HK-2 (cell line): ENCODE data around the gene AIRE.
"Not testable (repeated sequence)": the region's sequence is repeated elsewhere in the genome, so short reads cannot be mapped to it uniquely, and the experiment has no call there.

Experiments
- DNase-seq: peaks from one replicate; pipeline ENCODE4 v3.0.0-alpha.2; 2018; ENCODE audit not compliant: unreplicated experiment

Gene AIRE

GRCh38 chr21:44267655-44268142 lies 18.0 kb upstream of the AIRE start:
- no peak for DNase-seq

GRCh38 chr21:44269090-44269489 lies 16.6 kb upstream of the AIRE start:
- no peak for DNase-seq

- DNase-seq, result no peak
Measured at GRCh38 chr21:44271558-44272283, 14.0 kb upstream of the AIRE start.

- no peak for DNase-seq
Measured at GRCh38 chr21:44272284-44272858, 13.3 kb upstream of the AIRE start.

- no peak for DNase-seq
Measured at GRCh38 chr21:44273046-44273445, 12.6 kb upstream of the AIRE start.

GRCh38 chr21:44275041-44275440 lies 10.6 kb upstream of the AIRE start:
- DNase-seq, result no peak

- no peak for DNase-seq
Measured at GRCh38 chr21:44279354-44280260, 6.1 kb upstream of the AIRE start.

GRCh38 chr21:44281801-44282200 lies 3.9 kb upstream of the AIRE start:
- no peak for DNase-seq

GRCh38 chr21:44282370-44282769 lies 3.3 kb upstream of the AIRE start:
- DNase-seq, result no peak

GRCh38 chr21:44283211-44283785 lies 2.4 kb upstream of the AIRE start:
- DNase-seq, result not testable (repeated sequence)

GRCh38 chr21:44283948-44284347 lies 1.7 kb upstream of the AIRE start:
- no peak for DNase-seq

- no peak for DNase-seq
Measured at GRCh38 chr21:44286086-44286715, 525 bp downstream of the AIRE start.

- no peak for DNase-seq
Measured at GRCh38 chr21:44286716-44287632, 1.3 kb downstream of the AIRE start.

GRCh38 chr21:44288251-44289110 lies 2.8 kb downstream of the AIRE start:
- DNase-seq, result no peak

GRCh38 chr21:44289381-44290010 lies 3.8 kb downstream of the AIRE start:
- no peak for DNase-seq

GRCh38 chr21:44290327-44291077 lies 4.8 kb downstream of the AIRE start:
- no peak for DNase-seq

GRCh38 chr21:44291078-44291935 lies 5.6 kb downstream of the AIRE start:
- DNase-seq, result no peak
